BJ (cell line): ENCODE measurements around the gene DLG5. TPM values are rescaled to one million over a fixed set of nuclear protein-coding genes. Genes with fewer than 3 reads are reported as not detected.

ENCODE experiments used
- CTCF ChIA-PET: fragments of 350-600 bp; formaldehyde crosslinking; extraction: SDS; loops from one replicate; lab custom pipeline; 2021; ENCODE audit warnings: antibody characterized with exemption, inconsistent platforms; lab: Yijun Ruan, JAX
- POLR2A ChIA-PET: fragments of 300-600 bp; sonication (Branson Sonifier 250); formaldehyde crosslinking; extraction: SDS; loops from one replicate; lab custom pipeline; 2021; ENCODE audit warnings: antibody characterized with exemption; lab: Charles Lee
- DNase-seq: peaks from one replicate; pipeline ENCODE4 v3.0.0-alpha.2; 2011; ENCODE audit warnings: low read depth
- H3K27me3 ChIP-seq: 2 replicates; pipeline ENCODE4 v1.6.0; 2011; ENCODE audit warnings: low read length; ENCODE audit not compliant: control insufficient read depth, insufficient read depth
- H3K36me3 ChIP-seq: 2 replicates; pipeline ENCODE4 v1.5.1; 2011; ENCODE audit warnings: low read length; ENCODE audit not compliant: control insufficient read depth, insufficient read depth
- H3K4me3 ChIP-seq: 2 replicates; pipeline ENCODE4 v1.5.1; 2011; ENCODE audit warnings: low read depth, mild to moderate bottlenecking, control low read depth, low read length
- CTCF ChIP-seq: IDR thresholded peaks from 2 replicates; pipeline ENCODE4 v1.5.1; 2011; ENCODE audit warnings: low read depth, mild to moderate bottlenecking, control low read depth, inconsistent platforms, low read length, moderate library complexity; ENCODE audit not compliant: insufficient read depth
- polyA plus RNA-seq: library from polyadenylated mRNA; depleted of rRNA; stranded (reverse); fragments of >200 nt; gene quantifications from 2 replicates; pipeline ENCODE4 v1.2.3, GENCODE V29; 2011

Gene DLG5
- polyA plus RNA-seq, 1 experiment, result 21.9 TPM

- Histone ChIP-seq H3K27me3 (no peaks in the 10 kb centered on the region), H3K36me3 (no peaks in the 10 kb centered on the region), H3K4me3 (no peak overlapping the region)
- ChIA-PET CTCF (interaction anchor here (0.9 to 1.6 kb wide), 3 partner anchors 33 to 46 kb away, joined by 3 to 5 read pairs (median 3); no protein-coding TSS in a partner anchor), POLR2A (interaction anchor here (1.0 kb wide), 1 partner anchor 12 kb away, joined by 3 read pairs; no protein-coding TSS in a partner anchor)
- no peak for TF ChIP-seq CTCF
- no peak for DNase-seq
Observed at GRCh38 chr10:77940225-77940624, 13.7 kb upstream of the DLG5 start.

- CTCF ChIA-PET, result interaction anchor here (0.7 to 1.6 kb wide), 4 partner anchors 33 to 78 kb away, joined by 3 to 5 read pairs (median 3); no protein-coding TSS in a partner anchor
- POLR2A ChIA-PET, result interaction anchor here (1.0 kb wide), 1 partner anchor 12 kb away, joined by 3 read pairs; no protein-coding TSS in a partner anchor
- no peak for TF ChIP-seq CTCF
- Histone ChIP-seq H3K4me3 (no peak overlapping the region), H3K27me3 (no peaks in the 10 kb centered on the region), H3K36me3 (no peaks in the 10 kb centered on the region)
- no peak for DNase-seq
Observed at GRCh38 chr10:77939561-77940001, 13.0 kb upstream of the DLG5 start.

GRCh38 chr10:77936697-77937567, 10.4 kb upstream of the DLG5 start:
- Histone ChIP-seq H3K36me3 (no peaks in the 10 kb centered on the region), H3K27me3 (no peaks in the 10 kb centered on the region), H3K4me3 (no peak overlapping the region)
- POLR2A ChIA-PET, result interaction anchor here (0.7 kb wide), 1 partner anchor 14 kb away, joined by 7 read pairs; no protein-coding TSS in a partner anchor
- no peak for DNase-seq
- CTCF ChIA-PET, result no interaction called here
- no peak for TF ChIP-seq CTCF

GRCh38 chr10:77932016-77932715, 5.6 kb upstream of the DLG5 start:
- POLR2A ChIA-PET, result no interaction called here
- no peak for TF ChIP-seq CTCF
- CTCF ChIA-PET, result interaction anchor here (1.1 kb wide), 1 partner anchor 10 kb away, joined by 5 read pairs; no protein-coding TSS in a partner anchor
- Histone ChIP-seq H3K36me3 (no peaks in the 10 kb centered on the region), H3K4me3 (no peak overlapping the region), H3K27me3 (no peaks in the 10 kb centered on the region)
- no peak for DNase-seq
